Sigmoid colon (tissue), 4 donors: ENCODE measurements around the gene LSM14A.

ENCODE experiments used
- CTCF ChIP-seq, 4 experiments: fragments of 450-650 bp in 3 of 4; fragments of 200-600 bp in 1 of 4; IDR thresholded peaks; one replicate each; pipeline ENCODE4 v1.5.1; 2016 to 2019; ENCODE audit warnings: antibody characterized with exemption in 4 of 4, mild to moderate bottlenecking in 3 of 4, moderate library complexity in 2 of 4
- EP300 ChIP-seq, 4 donors: sonication (generic); formaldehyde crosslinking; IDR thresholded peaks; one replicate each; pipeline ENCODE4 v1.6.1; 2017; ENCODE audit warnings: antibody characterized with exemption in 4 of 4
- POLR2A ChIP-seq, 2 donors: fragments of 450-650 bp; IDR thresholded peaks; one replicate each; pipeline ENCODE4 v1.6.1; 2016; ENCODE audit warnings: antibody characterized with exemption in 2 of 2, mild to moderate bottlenecking in 2 of 2, moderate library complexity in 2 of 2
- POLR2AphosphoS5 ChIP-seq, 4 donors: sonication (generic); formaldehyde crosslinking; IDR thresholded peaks; one replicate each; pipeline ENCODE4 v1.6.1; 2017; ENCODE audit warnings: antibody characterized with exemption in 4 of 4

- no peak for TF ChIP-seq POLR2A (IDR thresholded peaks at IDR 0.05)
- TF ChIP-seq CTCF (IDR thresholded peaks at IDR 0.05): no peak
- TF ChIP-seq POLR2AphosphoS5 (IDR thresholded peaks at IDR 0.05): no peak
- no peak for TF ChIP-seq EP300 (IDR thresholded peaks at IDR 0.05)
These were observed 83.2 kb downstream of the LSM14A start for GRCh38 chr19:34255546-34255945.
